Natural killer cell treated with Interleukin-12 subunit alpha and Interleukin-12 subunit beta and Interleukin-15 and Interleukin-18, amount 100 ng/mL, for 72 hours (primary cell): ENCODE measurements around the gene C2orf80. TPM values are rescaled to one million over a fixed set of nuclear protein-coding genes. Genes with fewer than 3 reads are reported as not detected.
A peak's percentile ranks its signal among the peaks of the same experiment; 100 is the strongest.

Source experiments
- ATAC-seq, 2 donors: fragments of 150-1000 bp; cut with Tn5 transposase in 1 of 2; sonication (Bioruptor Pico), chemical (Tn5 transposase) in 1 of 2; 2 replicates each; pipeline ENCODE4 v1.10.0; 2021
- DNase-seq: peaks from one replicate; pipeline ENCODE4 v3.0.0; 2022; ENCODE audit warnings: low spot score
- H3K27ac Mint-ChIP-seq, 2 donors: 1 replicate in 1 of 2; 2 replicates in 1 of 2; pipeline ENCODE4 v1.8.0; 2022; ENCODE audit warnings: mixed read lengths in 2 of 2, mild to moderate bottlenecking in 1 of 2, moderate library complexity in 1 of 2
- H3K27me3 Mint-ChIP-seq, 2 donors: 1 replicate in 1 of 2; 2 replicates in 1 of 2; pipeline ENCODE4 v1.8.0; 2022; ENCODE audit warnings: mixed read lengths in 2 of 2
- H3K36me3 Mint-ChIP-seq: one replicate; pipeline ENCODE4 v1.8.0; 2022; ENCODE audit warnings: mixed read lengths
- H3K4me1 Mint-ChIP-seq, 2 donors: 1 replicate in 1 of 2; 2 replicates in 1 of 2; pipeline ENCODE4 v1.8.0; 2022; ENCODE audit warnings: low read depth in 2 of 2, mixed read lengths in 2 of 2, mild to moderate bottlenecking in 1 of 2
- H3K4me3 Mint-ChIP-seq: one replicate; pipeline ENCODE4 v1.8.0; 2022; ENCODE audit warnings: mixed read lengths
- H3K9me3 Mint-ChIP-seq: 2 replicates; pipeline ENCODE4 v1.8.0; 2022; ENCODE audit warnings: mixed read lengths
- total RNA-seq, 2 donors: library from RNA; stranded (reverse); gene quantifications; one replicate each; pipeline ENCODE4 v1.2.3, GENCODE V29; 2022

The C2orf80 gene
- total RNA-seq, 2 donors from 2014 or later, result not detected

- H3K36me3 Mint-ChIP-seq, result no peaks in the 10 kb centered on the region
- H3K4me3 Mint-ChIP-seq, result no peak overlapping the region
- H3K27ac Mint-ChIP-seq, result no peak overlapping the region
- peaks cover 0 to 6% of the 10 kb centered on the region in 2 donors for H3K27me3 Mint-ChIP-seq
- H3K9me3 Mint-ChIP-seq, result no peaks in the 10 kb centered on the region
- no peak for ATAC-seq
- no peak for DNase-seq
- no peaks in the 10 kb centered on the region for H3K4me1 Mint-ChIP-seq
These were observed 2.9 kb upstream of the C2orf80 start for GRCh38 chr2:208192611-208193236.

GRCh38 chr2:208189069-208189809 is 591 bp downstream of the C2orf80 start:
- H3K4me1 Mint-ChIP-seq, result no peaks in the 10 kb centered on the region
- peaks cover 6 to 9% of the 10 kb centered on the region in 2 donors for H3K27me3 Mint-ChIP-seq
- no peak for DNase-seq
- ATAC-seq, result no peak
- no peaks in the 10 kb centered on the region for H3K36me3 Mint-ChIP-seq
- H3K27ac Mint-ChIP-seq, result no peak overlapping the region
- no peak overlapping the region for H3K4me3 Mint-ChIP-seq
- no peaks in the 10 kb centered on the region for H3K9me3 Mint-ChIP-seq

- Mint-ChIP-seq H3K4me1 (peaks cover 0 to 5% of the 10 kb centered on the region in 2 donors), H3K4me3 (no peak overlapping the region), H3K27me3 (peaks cover 23% of the 10 kb centered on the region in 2 donors), H3K27ac (no peak overlapping the region), H3K9me3 (no peaks in the 10 kb centered on the region), H3K36me3 (no peaks in the 10 kb centered on the region)
- DNase-seq, result no peak
- ATAC-seq, result no peak
These were observed 2.9 kb downstream of the C2orf80 start for GRCh38 chr2:208186893-208187292.

GRCh38 chr2:208186465-208186864 is 3.4 kb downstream of the C2orf80 start:
- ATAC-seq (no peak), DNase-seq (no peak)
- H3K9me3 Mint-ChIP-seq, result no peaks in the 10 kb centered on the region
- no peak overlapping the region for H3K4me3 Mint-ChIP-seq
- no peaks in the 10 kb centered on the region for H3K36me3 Mint-ChIP-seq
- peaks cover 23% of the 10 kb centered on the region in 2 donors for H3K27me3 Mint-ChIP-seq
- H3K27ac Mint-ChIP-seq, result no peak overlapping the region
- peaks cover 0 to 5% of the 10 kb centered on the region in 2 donors for H3K4me1 Mint-ChIP-seq

GRCh38 chr2:208183972-208184705 is 5.7 kb downstream of the C2orf80 start:
- ATAC-seq, result no peak
- Mint-ChIP-seq H3K9me3 (no peaks in the 10 kb centered on the region), H3K27me3 (peaks cover 23% of the 10 kb centered on the region in 2 donors), H3K27ac (no peak overlapping the region), H3K4me3 (no peak overlapping the region), H3K4me1 (peaks cover 0 to 5% of the 10 kb centered on the region in 2 donors), H3K36me3 (no peaks in the 10 kb centered on the region)
- DNase-seq, result no peak

- DNase-seq, result no peak
- Mint-ChIP-seq H3K27me3 (peaks cover 21 to 23% of the 10 kb centered on the region in 2 donors), H3K4me3 (no peak overlapping the region), H3K27ac (peak overlapping the region in 1 of 2 donors; percentile 23), H3K9me3 (no peaks in the 10 kb centered on the region), H3K36me3 (no peaks in the 10 kb centered on the region), H3K4me1 (peaks cover 0 to 5% of the 10 kb centered on the region in 2 donors)
- ATAC-seq, result no peak
These were observed 6.3 kb downstream of the C2orf80 start for GRCh38 chr2:208183526-208183925.

GRCh38 chr2:208182835-208183234 is 7.0 kb downstream of the C2orf80 start:
- Mint-ChIP-seq H3K4me3 (no peak overlapping the region), H3K36me3 (no peaks in the 10 kb centered on the region), H3K9me3 (no peaks in the 10 kb centered on the region)

GRCh38 chr2:208179028-208179609 is 10.7 kb downstream of the C2orf80 start:
- Mint-ChIP-seq H3K27ac (no peak overlapping the region), H3K36me3 (no peaks in the 10 kb centered on the region), H3K4me3 (no peak overlapping the region), H3K4me1 (peaks cover 6 to 7% of the 10 kb centered on the region in 2 donors), H3K27me3 (peaks cover 15 to 21% of the 10 kb centered on the region in 2 donors), H3K9me3 (no peaks in the 10 kb centered on the region)
- DNase-seq (no peak), ATAC-seq (no peak)

More at GRCh38 chr2:208182835-208183234, 7.0 kb downstream of the C2orf80 start:
- Mint-ChIP-seq H3K4me1 (peaks cover 0 to 5% of the 10 kb centered on the region in 2 donors), H3K27me3 (peaks cover 20 to 23% of the 10 kb centered on the region in 2 donors), H3K27ac (peak overlapping the region in 1 of 2 donors; percentile 23)
- no peak for ATAC-seq
- no peak for DNase-seq

GRCh38 chr2:208175840-208176153 is 14.0 kb downstream of the C2orf80 start:
- peaks cover 2 to 6% of the 10 kb centered on the region in 2 donors for H3K4me1 Mint-ChIP-seq
- no peak for ATAC-seq
- DNase-seq, result no peak
- no peak overlapping the region for H3K4me3 Mint-ChIP-seq
- H3K27me3 Mint-ChIP-seq, result peaks cover 7 to 14% of the 10 kb centered on the region in 2 donors
- H3K27ac Mint-ChIP-seq, result no peak overlapping the region
- no peaks in the 10 kb centered on the region for H3K36me3 Mint-ChIP-seq
- no peaks in the 10 kb centered on the region for H3K9me3 Mint-ChIP-seq

GRCh38 chr2:208175069-208175839 is 14.6 kb downstream of the C2orf80 start:
- peaks cover 7 to 15% of the 10 kb centered on the region in 2 donors for H3K27me3 Mint-ChIP-seq
- H3K27ac Mint-ChIP-seq, result no peak overlapping the region
- H3K4me1 Mint-ChIP-seq, result peaks cover 2 to 6% of the 10 kb centered on the region in 2 donors
- ATAC-seq (peak; percentile 85 to 86), DNase-seq (peak; percentile 72)
- H3K4me3 Mint-ChIP-seq, result no peak overlapping the region
- no peaks in the 10 kb centered on the region for H3K9me3 Mint-ChIP-seq
- H3K36me3 Mint-ChIP-seq, result no peaks in the 10 kb centered on the region

GRCh38 chr2:208174144-208174543 is 15.7 kb downstream of the C2orf80 start:
- Mint-ChIP-seq H3K9me3 (no peaks in the 10 kb centered on the region), H3K4me3 (no peak overlapping the region), H3K27me3 (peaks cover 11 to 21% of the 10 kb centered on the region in 2 donors), H3K27ac (no peak overlapping the region), H3K4me1 (peaks cover 2 to 6% of the 10 kb centered on the region in 2 donors), H3K36me3 (no peaks in the 10 kb centered on the region)
- ATAC-seq (no peak), DNase-seq (no peak)

GRCh38 chr2:208172125-208172524 is 17.7 kb downstream of the C2orf80 start:
- Mint-ChIP-seq H3K4me3 (no peak overlapping the region), H3K4me1 (peaks cover 2 to 6% of the 10 kb centered on the region in 2 donors), H3K9me3 (no peaks in the 10 kb centered on the region), H3K36me3 (no peaks in the 10 kb centered on the region), H3K27me3 (peaks cover 11 to 21% of the 10 kb centered on the region in 2 donors), H3K27ac (no peak overlapping the region)
- ATAC-seq (no peak), DNase-seq (no peak)
